ENCODE measurements around the gene PHF5A. TPM values are rescaled to one million over a fixed set of nuclear protein-coding genes. Genes with fewer than 3 reads are reported as not detected.

The PHF5A gene
- total and polyA plus RNA-seq, 10 of the 15 experiments (the other 5 are each of a cell fraction or from before 2014, with no cell fraction given) = 40.5 to 115 (median 79.2) TPM

GRCh38 chr22:41507330-41508063, 39.0 kb upstream of the PHF5A start:
- no peaks in the 10 kb centered on the region for H3K79me2 ChIP-seq (ENCODE audit: control insufficient read depth, insufficient read depth, low read length)
- TF ChIP-seq GATAD2B (conservative IDR thresholded peaks at IDR 0.05; ENCODE audit: low read depth) = no peak
- TF ChIP-seq, protein P1, sequence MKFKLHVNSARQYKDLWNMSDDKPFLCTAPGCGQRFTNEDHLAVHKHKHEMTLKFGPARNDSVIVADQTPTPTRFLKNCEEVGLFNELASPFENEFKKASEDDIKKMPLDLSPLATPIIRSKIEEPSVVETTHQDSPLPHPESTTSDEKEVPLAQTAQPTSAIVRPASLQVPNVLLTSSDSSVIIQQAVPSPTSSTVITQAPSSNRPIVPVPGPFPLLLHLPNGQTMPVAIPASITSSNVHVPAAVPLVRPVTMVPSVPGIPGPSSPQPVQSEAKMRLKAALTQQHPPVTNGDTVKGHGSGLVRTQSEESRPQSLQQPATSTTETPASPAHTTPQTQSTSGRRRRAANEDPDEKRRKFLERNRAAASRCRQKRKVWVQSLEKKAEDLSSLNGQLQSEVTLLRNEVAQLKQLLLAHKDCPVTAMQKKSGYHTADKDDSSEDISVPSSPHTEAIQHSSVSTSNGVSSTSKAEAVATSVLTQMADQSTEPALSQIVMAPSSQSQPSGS (IDR thresholded peaks at IDR 0.05; ENCODE audit: low read length) = no peak
- TF ChIP-seq, protein P2, sequence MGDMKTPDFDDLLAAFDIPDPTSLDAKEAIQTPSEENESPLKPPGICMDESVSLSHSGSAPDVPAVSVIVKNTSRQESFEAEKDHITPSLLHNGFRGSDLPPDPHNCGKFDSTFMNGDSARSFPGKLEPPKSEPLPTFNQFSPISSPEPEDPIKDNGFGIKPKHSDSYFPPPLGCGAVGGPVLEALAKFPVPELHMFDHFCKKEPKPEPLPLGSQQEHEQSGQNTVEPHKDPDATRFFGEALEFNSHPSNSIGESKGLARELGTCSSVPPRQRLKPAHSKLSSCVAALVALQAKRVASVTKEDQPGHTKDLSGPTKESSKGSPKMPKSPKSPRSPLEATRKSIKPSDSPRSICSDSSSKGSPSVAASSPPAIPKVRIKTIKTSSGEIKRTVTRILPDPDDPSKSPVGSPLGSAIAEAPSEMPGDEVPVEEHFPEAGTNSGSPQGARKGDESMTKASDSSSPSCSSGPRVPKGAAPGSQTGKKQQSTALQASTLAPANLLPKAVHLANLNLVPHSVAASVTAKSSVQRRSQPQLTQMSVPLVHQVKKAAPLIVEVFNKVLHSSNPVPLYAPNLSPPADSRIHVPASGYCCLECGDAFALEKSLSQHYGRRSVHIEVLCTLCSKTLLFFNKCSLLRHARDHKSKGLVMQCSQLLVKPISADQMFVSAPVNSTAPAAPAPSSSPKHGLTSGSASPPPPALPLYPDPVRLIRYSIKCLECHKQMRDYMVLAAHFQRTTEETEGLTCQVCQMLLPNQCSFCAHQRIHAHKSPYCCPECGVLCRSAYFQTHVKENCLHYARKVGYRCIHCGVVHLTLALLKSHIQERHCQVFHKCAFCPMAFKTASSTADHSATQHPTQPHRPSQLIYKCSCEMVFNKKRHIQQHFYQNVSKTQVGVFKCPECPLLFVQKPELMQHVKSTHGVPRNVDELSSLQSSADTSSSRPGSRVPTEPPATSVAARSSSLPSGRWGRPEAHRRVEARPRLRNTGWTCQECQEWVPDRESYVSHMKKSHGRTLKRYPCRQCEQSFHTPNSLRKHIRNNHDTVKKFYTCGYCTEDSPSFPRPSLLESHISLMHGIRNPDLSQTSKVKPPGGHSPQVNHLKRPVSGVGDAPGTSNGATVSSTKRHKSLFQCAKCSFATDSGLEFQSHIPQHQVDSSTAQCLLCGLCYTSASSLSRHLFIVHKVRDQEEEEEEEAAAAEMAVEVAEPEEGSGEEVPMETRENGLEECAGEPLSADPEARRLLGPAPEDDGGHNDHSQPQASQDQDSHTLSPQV (IDR thresholded peaks at IDR 0.05) = no peak
- TF ChIP-seq CEBPB (IDR thresholded peaks at IDR 0.05; ENCODE audit: borderline replicate concordance in 1 of 2, low read depth in 2 of 2, low read length in 2 of 2) = no peak
- TF ChIP-seq POLR2AphosphoS5 (IDR thresholded peaks at IDR 0.05; ENCODE audit: low read length) = no peak
- no peak for TF ChIP-seq SIX5 (IDR thresholded peaks at IDR 0.05; ENCODE audit: low read depth, low read length, severe bottlenecking)
- TF ChIP-seq, protein P3, sequence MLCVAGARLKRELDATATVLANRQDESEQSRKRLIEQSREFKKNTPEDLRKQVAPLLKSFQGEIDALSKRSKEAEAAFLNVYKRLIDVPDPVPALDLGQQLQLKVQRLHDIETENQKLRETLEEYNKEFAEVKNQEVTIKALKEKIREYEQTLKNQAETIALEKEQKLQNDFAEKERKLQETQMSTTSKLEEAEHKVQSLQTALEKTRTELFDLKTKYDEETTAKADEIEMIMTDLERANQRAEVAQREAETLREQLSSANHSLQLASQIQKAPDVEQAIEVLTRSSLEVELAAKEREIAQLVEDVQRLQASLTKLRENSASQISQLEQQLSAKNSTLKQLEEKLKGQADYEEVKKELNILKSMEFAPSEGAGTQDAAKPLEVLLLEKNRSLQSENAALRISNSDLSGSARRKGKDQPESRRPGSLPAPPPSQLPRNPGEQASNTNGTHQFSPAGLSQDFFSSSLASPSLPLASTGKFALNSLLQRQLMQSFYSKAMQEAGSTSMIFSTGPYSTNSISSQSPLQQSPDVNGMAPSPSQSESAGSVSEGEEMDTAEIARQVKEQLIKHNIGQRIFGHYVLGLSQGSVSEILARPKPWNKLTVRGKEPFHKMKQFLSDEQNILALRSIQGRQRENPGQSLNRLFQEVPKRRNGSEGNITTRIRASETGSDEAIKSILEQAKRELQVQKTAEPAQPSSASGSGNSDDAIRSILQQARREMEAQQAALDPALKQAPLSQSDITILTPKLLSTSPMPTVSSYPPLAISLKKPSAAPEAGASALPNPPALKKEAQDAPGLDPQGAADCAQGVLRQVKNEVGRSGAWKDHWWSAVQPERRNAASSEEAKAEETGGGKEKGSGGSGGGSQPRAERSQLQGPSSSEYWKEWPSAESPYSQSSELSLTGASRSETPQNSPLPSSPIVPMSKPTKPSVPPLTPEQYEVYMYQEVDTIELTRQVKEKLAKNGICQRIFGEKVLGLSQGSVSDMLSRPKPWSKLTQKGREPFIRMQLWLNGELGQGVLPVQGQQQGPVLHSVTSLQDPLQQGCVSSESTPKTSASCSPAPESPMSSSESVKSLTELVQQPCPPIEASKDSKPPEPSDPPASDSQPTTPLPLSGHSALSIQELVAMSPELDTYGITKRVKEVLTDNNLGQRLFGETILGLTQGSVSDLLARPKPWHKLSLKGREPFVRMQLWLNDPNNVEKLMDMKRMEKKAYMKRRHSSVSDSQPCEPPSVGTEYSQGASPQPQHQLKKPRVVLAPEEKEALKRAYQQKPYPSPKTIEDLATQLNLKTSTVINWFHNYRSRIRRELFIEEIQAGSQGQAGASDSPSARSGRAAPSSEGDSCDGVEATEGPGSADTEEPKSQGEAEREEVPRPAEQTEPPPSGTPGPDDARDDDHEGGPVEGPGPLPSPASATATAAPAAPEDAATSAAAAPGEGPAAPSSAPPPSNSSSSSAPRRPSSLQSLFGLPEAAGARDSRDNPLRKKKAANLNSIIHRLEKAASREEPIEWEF (IDR thresholded peaks at IDR 0.05; ENCODE audit: insufficient replicate concordance, low read depth, low read length) = no peak
- TF ChIP-seq ESRRA (IDR thresholded peaks at IDR 0.05; ENCODE audit: low read length) = no peak
- no peak for TF ChIP-seq PBX3 (IDR thresholded peaks at IDR 0.05; ENCODE audit: insufficient replicate concordance, low read depth, low read length)
- no peak for TF ChIP-seq NR2F1 (conservative IDR thresholded peaks at IDR 0.05)
- no peak for TF ChIP-seq BCL11A (IDR thresholded peaks at IDR 0.05; ENCODE audit: low read depth, low read length)

More at GRCh38 chr22:41507330-41508063, 39.0 kb upstream of the PHF5A start:
- CTCF ChIA-PET = interaction anchor here (1.3 to 2.0 kb wide), 3 partner anchors 10 to 105 kb away, joined by 3 to 9 read pairs (median 3); no protein-coding TSS in a partner anchor
- no peak for ATAC-seq
- Histone ChIP-seq H3K27ac (ENCODE audit: control insufficient read depth, insufficient read depth) (no peak overlapping the region), H3K4me3 (no peak overlapping the region), H3K9ac (ENCODE audit: control insufficient read depth, insufficient read depth, low read length) (no peak overlapping the region), H2AFZ (ENCODE audit: control insufficient read depth, low read depth, low read length) (no peak overlapping the region), H3K4me1 (ENCODE audit: control insufficient read depth, insufficient read depth, low read length) (no peaks in the 10 kb centered on the region), H3K9me3 (replicated peaks; ENCODE audit: control insufficient read depth, insufficient read depth, low read length) (no peaks in the 10 kb centered on the region), H3K4me2 (ENCODE audit: control insufficient read depth, insufficient read depth) (no peak overlapping the region), H4K20me1 (ENCODE audit: control insufficient read depth, insufficient read depth) (no peaks in the 10 kb centered on the region), H3K27me3 (replicated peaks in 1 of 2; ENCODE audit: control insufficient read depth in 2 of 2, insufficient read depth in 2 of 2, low read length in 1 of 2) (no peaks in the 10 kb centered on the region), H3K36me3 (ENCODE audit: control insufficient read depth in 2 of 2, insufficient read depth in 2 of 2, low read length in 1 of 2) (peaks cover 15 to 37% of the 10 kb centered on the region in 2 experiments)
- FAIRE-seq = no peak
- POLR2A ChIA-PET = interaction anchor here (0.6 kb wide), 1 partner anchor 99 kb away, joined by 6 read pairs; no protein-coding TSS in a partner anchor
- RAD21 ChIA-PET (ENCODE audit: unreplicated experiment) = interaction anchor here (1.4 kb wide), 1 partner anchor 105 kb away, joined by 5 read pairs; no protein-coding TSS in a partner anchor
- WGBS (ENCODE audit: insufficient coverage, insufficient replicate concordance, low lambda C conversion rate, missing lambda C conversion rate) = 95% methylated on average over 23 of the region's 23 CpGs
- SMC1A ChIA-PET (ENCODE audit: uncharacterized antibody, unreplicated experiment) = no interaction called here
- no TSS peak for BruUV-seq (replicated peaks)
- intact Hi-C loops (cut with micrococcal nuclease; ENCODE audit: unreplicated experiment) (no loop called here), in situ Hi-C loops (cut with MboI) (no loop called here)
- no peak for DNase-seq (ENCODE audit: low read depth, low spot score)
